GM21390 (cell line): ENCODE measurements around the gene TUBGCP3.
A peak's percentile ranks its signal among the peaks of the same experiment; 100 is the strongest.
"Not testable (repeated sequence)": the region's sequence is repeated elsewhere in the genome, so short reads cannot be mapped to it uniquely, and the experiment has no call there.

Experiments
- ATAC-seq: cut with Tn5 transposase; IDR thresholded peaks from one replicate; pipeline ENCODE4 v1.9.1; 2021; ENCODE audit not compliant: unreplicated experiment

TUBGCP3 gene

DNA sequence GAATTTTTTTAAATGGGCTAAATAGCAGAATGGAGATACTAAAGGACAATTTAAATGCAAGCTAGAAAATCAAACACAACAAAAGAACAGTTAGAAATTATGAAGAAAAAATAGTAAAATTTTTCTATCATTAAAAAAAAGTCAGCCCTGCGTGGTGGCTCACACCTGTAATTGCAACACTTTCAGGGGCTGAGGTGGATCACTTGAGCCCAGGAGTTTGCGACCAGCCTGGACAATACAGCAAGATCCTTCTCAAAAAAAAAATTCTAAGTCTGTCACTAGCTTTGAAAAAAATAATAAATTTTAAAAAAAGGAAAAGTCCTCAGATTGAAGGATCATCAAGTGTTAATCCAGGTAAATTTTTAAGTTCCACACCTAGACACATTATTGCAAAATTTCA, 7.7 kb downstream of the TUBGCP3 start:
- no peak for ATAC-seq

- no peak for ATAC-seq
These were observed 8.6 kb downstream of the TUBGCP3 start for GRCh38 chr13:112579310-112579843.

DNA sequence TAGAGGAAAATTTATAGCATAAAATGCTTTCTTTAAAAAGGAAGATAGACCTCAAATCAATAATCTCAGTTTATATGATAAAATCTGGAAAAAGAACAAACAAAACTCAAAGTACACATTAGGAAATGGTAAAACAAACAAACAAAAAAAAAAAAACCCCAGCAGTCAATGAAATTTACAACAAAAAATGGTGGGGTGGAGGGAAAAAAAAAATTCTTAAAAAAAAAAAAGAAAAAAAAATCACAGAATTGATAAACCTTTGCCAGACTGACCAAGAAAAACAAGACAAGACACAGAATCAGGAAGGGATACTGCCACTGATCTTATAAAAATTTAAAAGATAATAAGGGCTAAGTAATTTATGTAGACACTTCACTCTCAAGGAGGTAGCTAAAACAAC, 11.2 kb downstream of the TUBGCP3 start:
- ATAC-seq: no peak

DNA sequence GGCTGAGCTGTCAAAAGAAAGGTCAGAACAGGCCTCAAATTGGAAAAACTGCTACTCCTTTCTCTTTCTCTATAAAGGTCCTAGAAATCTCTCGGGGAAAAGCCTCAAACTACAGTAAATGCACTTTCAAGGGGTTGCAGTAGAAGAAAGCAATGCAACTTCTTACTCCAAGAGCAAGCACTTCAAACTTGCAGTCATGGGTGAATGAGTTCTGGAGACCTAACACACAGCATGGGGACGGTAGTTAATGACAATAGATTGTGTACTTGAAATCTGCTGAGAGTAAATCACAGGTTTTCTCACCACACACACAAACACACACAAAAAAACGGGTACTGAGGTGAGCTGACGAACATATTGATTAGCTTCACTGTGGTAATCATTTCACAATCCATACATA, 11.8 kb downstream of the TUBGCP3 start:
- ATAC-seq: no peak

GRCh38 chr13:112575675-112576074, 12.3 kb downstream of the TUBGCP3 start:
- ATAC-seq: no peak

DNA sequence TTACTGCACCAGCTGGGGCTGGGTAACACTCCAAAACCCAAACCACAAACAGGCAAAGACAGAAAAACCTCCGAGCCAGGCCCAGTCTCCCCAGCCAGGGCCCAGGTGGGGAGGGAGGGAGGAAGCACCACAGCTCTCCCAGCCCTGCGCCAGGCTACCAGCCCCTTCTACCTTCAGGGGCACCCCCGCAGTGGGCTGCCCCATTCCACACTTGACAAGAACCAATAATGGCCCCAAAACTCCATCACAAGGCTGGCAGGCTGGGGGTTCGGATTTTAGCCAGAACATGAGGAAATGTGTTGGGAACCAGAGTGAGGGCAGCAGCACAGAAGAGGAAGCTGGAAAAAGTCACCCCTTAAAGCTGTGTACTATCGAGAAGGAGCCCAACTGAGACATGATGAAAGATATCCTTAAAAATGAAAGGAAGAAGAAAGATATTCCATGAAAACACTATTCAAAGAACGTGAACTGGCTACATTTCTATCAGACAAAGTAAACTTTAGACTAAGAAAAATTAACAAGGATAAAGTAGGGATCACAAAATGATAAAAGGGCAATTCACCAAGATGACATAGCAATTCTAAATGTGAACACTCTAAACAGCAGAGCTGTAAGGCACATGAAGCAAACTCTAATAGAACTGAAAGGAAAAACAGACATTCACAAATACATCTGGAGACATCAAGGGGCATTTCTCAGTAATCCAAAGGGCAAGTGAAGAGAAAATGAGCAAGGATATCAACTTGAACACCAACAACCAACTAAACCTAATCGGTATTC, 12.9 kb downstream of the TUBGCP3 start:
- ATAC-seq: peak; percentile 67

DNA sequence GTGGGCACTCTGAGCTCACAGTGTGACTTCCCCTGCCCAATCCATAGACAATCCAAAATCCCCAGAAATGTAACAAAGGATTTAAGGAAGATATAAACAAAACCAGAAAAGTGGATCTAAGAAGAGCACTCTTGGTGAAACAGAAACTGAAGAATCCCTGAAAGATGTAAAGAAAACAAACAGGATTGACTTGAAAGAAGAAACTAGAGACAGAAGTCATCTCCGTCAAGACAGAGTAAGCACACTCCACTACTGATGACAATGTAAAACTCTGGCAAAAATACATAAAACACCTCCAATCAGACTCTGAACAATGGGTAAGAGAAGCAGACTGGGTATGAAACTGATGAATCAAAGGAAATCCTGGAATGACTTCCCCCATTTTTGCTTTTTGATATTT, 13.5 kb downstream of the TUBGCP3 start:
- peak; percentile 55 for ATAC-seq

GRCh38 chr13:112573710-112574109, 14.2 kb downstream of the TUBGCP3 start:
- ATAC-seq: no peak

DNA sequence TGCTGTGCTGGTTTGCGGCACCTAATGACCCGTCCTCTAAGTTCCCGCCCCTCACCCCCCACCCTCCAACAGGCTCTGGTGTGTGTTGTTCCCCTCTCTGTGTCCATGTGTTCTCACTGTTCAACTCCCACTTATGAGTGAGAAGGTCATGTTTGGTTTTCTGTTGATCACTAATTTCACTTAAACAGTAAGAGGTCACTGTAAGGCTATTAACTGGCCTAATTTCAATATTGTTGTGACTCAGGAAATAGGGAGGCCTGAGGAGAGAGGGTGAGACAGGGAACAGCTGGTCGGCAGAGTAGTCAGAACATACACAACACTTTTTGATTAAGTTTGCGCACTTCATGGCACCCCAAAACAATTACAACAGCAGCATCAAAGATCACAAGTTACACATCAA, 15.6 kb downstream of the TUBGCP3 start:
- no peak for ATAC-seq

DNA sequence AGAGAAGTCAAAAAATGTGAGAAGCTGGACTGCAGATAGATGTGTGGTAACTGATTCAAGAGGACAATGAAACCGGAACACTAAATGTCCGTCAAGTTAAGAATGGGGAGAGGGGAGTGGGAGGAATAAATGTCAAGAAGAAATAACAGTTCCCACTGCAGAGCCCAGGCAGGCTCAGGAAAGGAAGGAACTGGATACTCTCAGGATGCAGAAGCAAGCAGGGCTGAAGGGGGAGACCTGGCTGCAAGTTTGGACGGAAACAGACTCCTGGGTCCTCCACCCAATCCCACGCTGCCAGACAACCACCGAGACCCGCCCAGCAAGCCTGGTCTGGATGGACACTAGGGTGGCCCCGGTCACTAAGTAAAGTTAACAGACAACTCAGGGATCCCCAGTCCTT, 18.1 kb downstream of the TUBGCP3 start:
- ATAC-seq: no peak

- ATAC-seq: no peak
These were observed 20.6 kb downstream of the TUBGCP3 start for GRCh38 chr13:112567161-112567862.

GRCh38 chr13:112562786-112563383, 25.1 kb downstream of the TUBGCP3 start:
- ATAC-seq: no peak

- ATAC-seq: no peak
These were observed 25.7 kb downstream of the TUBGCP3 start for GRCh38 chr13:112562254-112562653.

DNA sequence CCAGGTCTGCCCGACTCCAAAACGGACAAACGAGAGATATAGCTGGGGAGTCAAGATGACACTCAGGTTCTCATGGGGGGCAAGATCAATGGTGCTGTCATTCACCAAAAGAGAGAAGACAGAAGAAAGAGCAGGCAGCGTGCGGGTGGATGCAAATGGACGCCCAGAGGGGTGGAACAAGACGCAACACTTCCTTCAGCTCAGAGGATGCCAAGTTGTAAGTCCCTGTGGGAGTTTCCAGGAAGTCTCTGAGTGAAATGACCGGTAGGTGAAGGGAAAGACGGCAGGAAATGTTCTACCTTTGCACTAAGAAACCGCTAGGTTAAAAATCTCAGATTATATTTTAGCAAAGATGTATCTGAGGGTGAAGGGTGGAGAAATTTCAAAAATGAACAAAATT, 26.5 kb downstream of the TUBGCP3 start:
- no peak for ATAC-seq

- no peak for ATAC-seq
These were observed 29.1 kb downstream of the TUBGCP3 start for GRCh38 chr13:112558696-112559418.

GRCh38 chr13:112556600-112556999, 31.4 kb downstream of the TUBGCP3 start:
- ATAC-seq: no peak

GRCh38 chr13:112554214-112554850, 33.6 kb downstream of the TUBGCP3 start:
- ATAC-seq: no peak

- not testable (repeated sequence) for ATAC-seq
These were observed 39.0 kb downstream of the TUBGCP3 start for GRCh38 chr13:112548975-112549374.

DNA sequence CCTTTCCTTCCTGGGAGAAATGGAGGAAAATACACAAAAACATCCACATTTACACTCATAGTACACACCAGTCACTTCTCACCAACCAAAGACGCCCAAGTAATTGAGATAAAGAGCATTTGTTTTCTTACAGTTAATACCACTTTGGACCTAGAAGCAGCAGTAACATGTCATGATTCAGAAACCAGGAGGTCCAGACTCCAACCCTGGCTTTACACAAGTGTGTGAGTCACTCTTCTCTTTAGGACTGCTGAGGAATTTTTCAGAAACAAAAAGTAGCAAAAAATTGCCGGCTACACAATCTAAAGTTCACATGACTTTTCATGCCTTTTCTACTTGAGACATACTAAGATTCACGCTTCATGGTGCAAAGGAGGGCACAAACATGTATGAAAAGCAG, 42.1 kb downstream of the TUBGCP3 start:
- ATAC-seq: no peak

GRCh38 chr13:112532837-112533745, 54.9 kb downstream of the TUBGCP3 start:
- no peak for ATAC-seq
